ENCODE data around the gene P2RX6.

- TF ChIP-seq CTCF (IDR thresholded peaks at IDR 0.05) (peak; percentile 55), ZFX (IDR thresholded peaks at IDR 0.05; ENCODE audit: borderline replicate concordance) (no peak)
These were observed 33.0 kb upstream of the P2RX6 start, which contains the start of gene LZTR1 for GRCh38 chr22:20981787-20982562.
